CD4-positive, alpha-beta T cell treated with Interleukin-15 for 4 hours (primary cell): ENCODE results near the gene MIEF1.

ENCODE experiments used
- DNase-seq: peaks from one replicate; pipeline ENCODE4 v3.0.0-alpha.2; 2020; ENCODE audit warnings: low spot score

MIEF1 gene

DNA sequence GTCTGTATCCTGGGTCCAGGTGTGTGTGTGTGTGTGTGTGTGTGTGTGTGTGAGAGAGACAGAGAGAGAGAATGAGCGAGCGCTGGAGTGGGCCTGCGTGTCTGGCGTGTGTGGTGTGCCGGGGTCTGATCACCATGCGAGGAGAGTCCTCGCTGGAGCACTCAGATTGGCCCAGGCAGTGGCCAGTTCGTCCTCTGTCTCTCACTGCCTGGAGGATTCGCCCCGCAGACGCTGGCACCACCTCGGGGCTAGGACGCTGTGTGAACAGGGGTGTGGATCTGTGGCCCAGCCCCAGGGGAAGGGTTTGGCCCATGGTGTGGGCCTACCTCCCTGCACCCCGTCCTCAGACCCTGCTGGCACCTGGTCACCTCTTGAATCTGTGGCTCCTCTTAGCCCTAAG is 56.9 kb downstream of the MIEF1 start:
- DNase-seq: no peak

DNA sequence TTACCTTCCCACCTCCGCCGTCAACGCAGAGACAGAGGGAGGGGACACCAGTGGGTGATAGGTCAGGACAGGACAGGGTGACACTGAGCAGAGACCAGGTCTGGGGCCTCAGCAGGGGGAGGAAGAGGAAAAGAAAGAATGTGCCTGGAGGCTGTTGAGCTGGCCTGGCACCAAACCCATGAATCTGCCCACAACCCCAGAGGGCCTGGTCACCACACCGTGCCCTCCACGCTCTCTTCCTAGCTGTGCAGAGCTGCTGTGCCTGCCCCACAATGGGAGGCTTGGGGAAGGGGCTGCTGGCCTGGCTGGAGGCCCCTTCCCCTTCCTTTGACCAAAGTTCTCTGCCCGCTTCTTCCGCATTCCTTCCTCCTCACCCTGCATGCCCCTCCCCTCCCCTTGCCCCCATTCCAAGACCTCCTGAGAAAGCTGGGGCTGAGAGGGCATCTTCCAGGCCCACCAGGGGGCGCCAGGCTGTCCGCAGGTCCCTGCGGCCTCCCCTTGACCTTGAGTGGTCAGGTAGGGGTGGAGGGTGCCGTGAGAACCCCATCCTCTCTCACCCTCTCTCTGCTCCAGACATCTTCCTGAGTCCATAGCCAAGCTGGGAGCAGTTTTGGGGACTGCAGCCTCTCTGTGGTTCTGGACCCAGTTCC is 57.5 kb downstream of the MIEF1 start:
- no peak for DNase-seq

DNA sequence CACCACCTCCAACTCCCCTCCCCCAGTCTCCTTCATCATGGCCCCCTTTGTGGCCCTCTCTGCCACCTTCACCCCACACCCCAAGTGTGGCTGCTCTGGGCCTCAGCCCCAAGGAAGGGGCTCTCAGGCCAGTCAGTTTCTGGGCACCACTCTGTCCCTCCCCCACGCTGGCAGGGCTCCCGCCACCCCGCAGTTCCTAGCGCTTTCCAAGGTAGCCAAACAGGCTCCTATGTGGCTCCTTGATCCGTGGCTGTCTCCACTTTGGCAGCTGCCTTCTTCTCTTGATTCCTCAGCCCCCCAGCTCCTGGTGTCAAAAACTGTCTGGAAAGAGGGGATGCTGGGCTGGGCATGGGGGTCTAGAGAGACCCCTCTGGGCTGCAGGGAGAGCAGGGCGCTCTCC is 58.0 kb downstream of the MIEF1 start:
- DNase-seq: no peak

DNA sequence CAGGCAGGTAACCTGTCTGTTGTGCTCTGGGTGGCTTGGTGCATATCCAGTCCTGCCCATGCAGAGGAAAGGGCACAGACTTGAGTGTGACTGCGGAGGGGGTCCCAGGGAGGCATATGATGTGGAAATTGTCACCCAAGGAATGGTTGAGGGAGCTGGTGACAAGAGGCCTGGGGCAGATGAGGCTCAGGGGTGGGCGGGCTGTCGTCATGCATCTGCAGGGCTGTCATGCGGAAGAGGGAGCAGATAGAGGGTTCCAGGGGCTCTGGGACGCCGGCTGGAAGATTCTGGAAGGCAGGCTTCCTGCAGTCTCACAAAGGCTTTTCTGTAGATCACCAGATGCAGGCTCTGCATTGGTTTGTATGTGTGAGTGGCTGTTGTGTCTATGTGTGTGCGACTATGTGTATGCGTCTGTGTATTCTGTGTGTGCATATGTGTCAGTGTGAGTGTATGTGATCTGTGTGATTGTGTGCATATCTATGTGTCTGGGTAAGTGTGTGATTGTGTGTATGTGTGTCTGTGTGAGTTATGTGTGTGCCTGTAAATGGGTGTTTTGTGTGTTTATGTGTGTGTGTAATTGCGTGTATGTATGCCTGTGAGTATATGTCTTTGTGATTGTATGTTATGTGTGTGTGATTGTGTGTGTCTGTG is 60.9 kb downstream of the MIEF1 start:
- no peak for DNase-seq

DNA sequence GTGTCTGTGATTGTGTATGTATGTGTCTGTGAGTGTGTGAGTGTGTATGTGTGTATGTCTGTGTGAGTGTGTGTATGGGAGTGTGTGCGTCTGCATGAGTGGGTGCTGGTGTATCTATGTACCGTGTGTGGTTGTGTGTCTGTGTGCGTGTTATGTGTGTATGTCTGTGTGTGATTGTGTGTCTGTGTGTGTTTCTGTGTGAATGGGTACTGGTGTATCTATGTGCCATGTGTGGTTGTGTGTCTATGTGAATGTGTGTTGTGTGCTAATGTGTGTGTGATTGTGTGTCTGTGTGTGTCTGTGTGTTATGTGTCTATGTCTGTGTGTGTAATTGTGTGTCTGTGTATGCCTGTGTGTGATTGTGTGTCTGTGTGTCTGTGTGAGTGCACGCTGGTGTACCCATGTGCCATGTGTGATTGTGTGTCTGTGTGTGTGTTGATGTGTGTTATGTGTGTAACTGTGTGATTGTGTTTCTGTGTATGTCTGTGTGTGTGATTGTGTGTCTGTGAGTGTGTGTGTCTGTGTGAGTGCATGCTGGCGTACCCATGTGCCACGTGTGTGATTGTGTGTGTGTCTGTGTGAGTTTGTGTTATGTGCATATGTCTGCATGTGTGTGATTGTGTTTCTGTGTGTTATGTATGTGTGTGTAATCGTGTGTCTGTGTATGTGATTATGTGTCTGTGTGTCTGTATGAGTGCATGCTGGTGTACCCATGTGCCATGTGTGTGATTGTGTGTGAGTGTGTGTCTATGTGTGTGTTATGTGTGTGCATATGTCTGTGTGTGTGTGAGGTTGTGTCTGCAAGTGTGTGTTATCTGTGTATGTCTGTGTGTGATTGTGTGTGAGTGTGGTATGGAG is 61.7 kb downstream of the MIEF1 start:
- DNase-seq: no peak

DNA sequence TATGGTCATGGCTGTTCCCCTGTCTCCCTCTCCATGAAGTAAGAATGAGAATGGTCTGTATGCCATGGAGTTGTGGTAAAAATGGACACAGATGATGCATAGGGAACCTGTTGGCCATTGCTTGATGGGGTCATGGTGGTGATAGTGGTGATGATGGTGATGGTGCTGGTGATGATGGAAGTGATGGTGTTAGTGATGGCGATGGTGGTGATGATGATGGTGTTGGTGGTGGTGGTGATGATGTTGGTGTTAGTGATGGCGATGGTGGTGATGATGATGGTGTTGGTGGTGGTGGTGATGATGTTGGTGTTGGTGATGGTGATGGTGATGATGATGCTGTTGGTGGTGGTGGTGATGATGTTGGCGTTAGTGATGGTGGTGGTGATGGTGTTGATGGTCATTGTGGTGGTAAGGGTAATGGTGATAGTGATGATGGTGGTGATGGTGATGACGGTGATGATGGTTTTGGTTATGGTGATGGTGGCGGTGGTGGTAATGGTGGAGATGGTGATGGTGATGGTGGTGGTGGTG is 63.4 kb downstream of the MIEF1 start:
- DNase-seq: no peak

DNA sequence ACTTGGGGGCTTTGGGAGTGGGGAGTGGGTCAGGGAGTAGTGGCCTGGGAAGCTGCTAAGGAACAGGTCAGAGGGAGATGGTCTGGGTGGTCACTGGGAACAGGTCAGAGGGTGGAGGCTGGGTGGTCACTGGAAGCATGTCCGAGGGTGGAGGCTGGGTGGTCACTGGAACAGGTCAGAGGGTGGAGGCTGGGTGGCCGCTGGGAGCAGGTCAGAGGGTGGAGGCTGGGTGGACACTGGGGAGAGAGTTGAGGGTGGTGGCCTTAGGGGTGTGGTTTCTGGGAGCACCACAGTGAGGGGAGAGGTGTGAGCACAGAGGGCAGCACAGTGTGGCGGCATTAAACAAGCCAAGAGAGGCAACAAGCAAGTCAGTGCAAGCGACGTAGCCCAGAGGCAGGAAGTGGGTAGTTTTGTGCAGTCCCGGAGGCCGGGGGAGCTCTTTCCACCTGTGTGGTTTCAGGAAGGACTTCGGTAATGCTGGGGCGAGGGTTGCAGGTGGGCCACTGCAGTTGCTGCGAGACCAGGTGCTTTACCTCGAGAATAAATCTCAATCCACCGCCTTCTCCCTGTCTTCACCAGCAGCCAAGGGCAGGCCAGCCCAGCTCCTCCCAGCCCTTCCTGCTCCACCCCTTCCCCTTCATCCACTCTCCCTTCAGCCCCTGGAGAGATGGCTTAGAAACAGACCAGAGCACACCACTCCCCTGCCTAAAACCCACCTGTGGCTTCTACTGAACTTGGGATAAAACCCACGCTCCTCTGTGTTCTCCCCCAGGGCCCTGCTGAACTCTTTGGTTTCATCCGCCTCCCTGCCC is 65.3 kb downstream of the MIEF1 start:
- DNase-seq: peak; percentile 36
